PC-9 (cell line): ENCODE measurements around the gene IL5. TPM values are rescaled to one million over a fixed set of nuclear protein-coding genes. Genes with fewer than 3 reads are reported as not detected.

Source experiments
- Bru-seq: library from RNA; stranded (reverse); fragments of 400-500 nt; gene quantifications from one replicate; lab custom pipeline; 2021; lab: Mats Ljungman, UMichigan
- BruChase-seq, 2 experiments: library from RNA; stranded (reverse); fragments of 400-500 nt; gene quantifications; one replicate each; lab custom pipeline; 2021; lab: Mats Ljungman, UMichigan
- BruUV-seq: library from RNA; stranded (reverse); fragments of 400-500 nt; replicated peaks from 2 replicates; lab custom pipeline; 2021; lab: Mats Ljungman, UMichigan
- CTCF ChIA-PET: fragments of 300-600 bp; sonication (Branson Sonifier 250); formaldehyde crosslinking; loops from one replicate; lab custom pipeline; 2022; ENCODE audit warnings: antibody characterized with exemption; lab: Charles Lee
- POLR2A ChIA-PET: fragments of 300-600 bp; sonication (Branson Sonifier 250); formaldehyde crosslinking; loops from one replicate; lab custom pipeline; 2022; ENCODE audit warnings: antibody characterized with exemption; ENCODE audit not compliant: unreplicated experiment; lab: Charles Lee
- DNase-seq, 2 experiments: peaks; one replicate each; pipeline versions ENCODE4 v3.0.0 to v3.0.0-alpha.2; 2015 to 2022; ENCODE audit warnings: mixed read lengths in 1 of 2
- H2AFZ ChIP-seq: fragments of 200-600 bp; sonication (generic); 2 replicates; pipeline ENCODE4 v1.8.1; 2017; ENCODE audit warnings: antibody characterized with exemption
- H3F3A ChIP-seq: fragments of 200-600 bp; sonication (generic); 2 replicates; pipeline ENCODE4 v1.8.1; 2017; ENCODE audit warnings: antibody characterized with exemption, mild to moderate bottlenecking, low read depth; ENCODE audit not compliant: insufficient read depth
- H3K27ac ChIP-seq: fragments of 200-600 bp; sonication (generic); 2 replicates; pipeline ENCODE4 v1.6.1; 2016; ENCODE audit warnings: mixed run types
- H3K27me3 ChIP-seq: fragments of 200-600 bp; sonication (generic); 2 replicates; pipeline ENCODE4 v1.6.1; 2016; ENCODE audit warnings: low read depth, mixed run types; ENCODE audit not compliant: insufficient read depth
- H3K36me3 ChIP-seq: fragments of 200-600 bp; sonication (generic); 2 replicates; pipeline ENCODE4 v1.6.1; 2016; ENCODE audit warnings: low read depth, mixed run types
- H3K4me1 ChIP-seq: fragments of 200-600 bp; sonication (generic); replicated peaks from 2 replicates; pipeline ENCODE4 v1.6.1; 2016; ENCODE audit warnings: mixed run types; ENCODE audit not compliant: insufficient read depth
- H3K4me2 ChIP-seq: fragments of 200-600 bp; sonication (generic); 2 replicates; pipeline ENCODE4 v1.6.1; 2017; ENCODE audit warnings: mixed run types
- H3K4me3 ChIP-seq: fragments of 200-600 bp; sonication (generic); 2 replicates; pipeline ENCODE4 v1.6.1; 2016; ENCODE audit warnings: mixed run types
- H3K79me2 ChIP-seq: fragments of 200-600 bp; sonication (generic); 2 replicates; pipeline ENCODE4 v1.6.1; 2017; ENCODE audit warnings: low read depth, mixed run types
- H3K9me2 ChIP-seq: fragments of 200-600 bp; sonication (generic); 2 replicates; pipeline ENCODE4 v1.8.1; 2017; ENCODE audit warnings: mild to moderate bottlenecking; ENCODE audit not compliant: insufficient read depth
- H3K9me3 ChIP-seq: fragments of 200-600 bp; sonication (generic); 2 replicates; pipeline ENCODE4 v1.8.1; 2016; ENCODE audit warnings: low read depth; ENCODE audit not compliant: insufficient read depth
- H4K20me1 ChIP-seq: fragments of 200-600 bp; sonication (generic); 2 replicates; pipeline ENCODE4 v1.8.1; 2017; ENCODE audit not compliant: insufficient read depth
- EZH2 ChIP-seq: fragments of 200-600 bp; sonication (generic); IDR thresholded peaks from 2 replicates; pipeline ENCODE4 v1.8.0; 2017; ENCODE audit warnings: antibody characterized with exemption, low read depth
- intact Hi-C: fragments of 100-400 bp; cut with micrococcal nuclease; formaldehyde crosslinking; loops from one replicate; pipeline ENCODE4 v1.10.0; 2022; ENCODE audit not compliant: unreplicated experiment
- long read RNA-seq: library from polyadenylated mRNA; stranded (forward); transcript quantifications from one replicate; pipeline ENCODE4 v2.0.0, GENCODE V29; 2022
- total RNA-seq: library from RNA; stranded (reverse); gene quantifications from 2 replicates; pipeline ENCODE4 v1.2.3, GENCODE V29; 2021
- TF ChIP-seq, protein P1 (sequence below): fragments of 200-600 bp; sonication (generic); conservative IDR thresholded peaks from 2 replicates; pipeline ENCODE4 v1.6.1; 2017; ENCODE audit warnings: mixed run types, antibody characterized with exemption, mild to moderate bottlenecking, moderate library complexity

IL5 gene
- total RNA-seq, result not detected in 2 replicates
- Bru-seq, nascent RNA, result not detected
- not detected for BruChase-seq, experiment 1, labeled RNA remaining after a 2-hour chase
- BruChase-seq, experiment 2, labeled RNA remaining after a 6-hour chase, result not detected
- long read RNA-seq, result 0 reads

DNA sequence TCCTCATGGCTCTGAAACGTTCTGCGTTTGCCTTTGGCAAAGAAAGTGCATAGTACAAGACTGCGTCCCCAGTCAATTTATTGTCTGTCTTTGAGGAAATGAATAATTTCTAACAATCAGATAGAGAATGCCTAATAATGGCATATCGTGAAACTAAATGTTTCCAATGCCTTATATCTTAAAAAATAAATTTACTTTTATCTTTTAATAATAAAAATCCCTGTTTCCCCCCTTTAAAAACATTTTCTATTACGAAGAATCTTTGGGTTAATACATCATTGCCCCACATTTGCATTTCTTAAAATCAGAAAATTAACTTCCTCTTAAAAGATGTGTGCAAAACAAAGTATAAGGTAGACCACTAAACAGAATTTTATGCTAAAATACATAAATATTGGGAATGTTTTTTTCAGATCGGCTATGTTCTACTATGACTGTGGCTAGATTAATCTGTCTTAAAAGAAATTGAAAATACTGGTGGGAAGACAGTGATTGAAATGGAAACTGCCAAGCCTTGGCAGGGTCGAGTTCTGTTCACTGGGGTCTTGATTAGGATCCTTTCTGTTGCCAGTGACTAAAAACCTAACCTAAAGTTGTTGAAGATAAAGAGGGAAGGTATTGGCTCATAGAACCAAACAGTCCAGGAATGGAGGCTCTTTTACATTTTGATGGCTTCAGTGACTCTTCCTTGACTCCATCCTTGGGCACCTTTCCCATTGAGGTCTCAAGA is at the start of gene IL5:
TSS of gene IL5 (minus strand) at position 51 of the 730 bp plus-strand sequence. CDS start at position 7, 44 bp downstream.
- no peaks in the 10 kb centered on the region for H3K4me1 ChIP-seq
- TF ChIP-seq EZH2, result no peak
- TF ChIP-seq, protein P1, sequence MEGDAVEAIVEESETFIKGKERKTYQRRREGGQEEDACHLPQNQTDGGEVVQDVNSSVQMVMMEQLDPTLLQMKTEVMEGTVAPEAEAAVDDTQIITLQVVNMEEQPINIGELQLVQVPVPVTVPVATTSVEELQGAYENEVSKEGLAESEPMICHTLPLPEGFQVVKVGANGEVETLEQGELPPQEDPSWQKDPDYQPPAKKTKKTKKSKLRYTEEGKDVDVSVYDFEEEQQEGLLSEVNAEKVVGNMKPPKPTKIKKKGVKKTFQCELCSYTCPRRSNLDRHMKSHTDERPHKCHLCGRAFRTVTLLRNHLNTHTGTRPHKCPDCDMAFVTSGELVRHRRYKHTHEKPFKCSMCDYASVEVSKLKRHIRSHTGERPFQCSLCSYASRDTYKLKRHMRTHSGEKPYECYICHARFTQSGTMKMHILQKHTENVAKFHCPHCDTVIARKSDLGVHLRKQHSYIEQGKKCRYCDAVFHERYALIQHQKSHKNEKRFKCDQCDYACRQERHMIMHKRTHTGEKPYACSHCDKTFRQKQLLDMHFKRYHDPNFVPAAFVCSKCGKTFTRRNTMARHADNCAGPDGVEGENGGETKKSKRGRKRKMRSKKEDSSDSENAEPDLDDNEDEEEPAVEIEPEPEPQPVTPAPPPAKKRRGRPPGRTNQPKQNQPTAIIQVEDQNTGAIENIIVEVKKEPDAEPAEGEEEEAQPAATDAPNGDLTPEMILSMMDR, result no peak
- intact Hi-C loops, result no loop called here
- H3K36me3 ChIP-seq, result no peaks in the 10 kb centered on the region
- BruUV-seq, result no TSS peak
- no peak within 1 kb of the TSS for H2AFZ ChIP-seq
- DNase-seq, result no peak
- H3K4me2 ChIP-seq, result no peak within 1 kb of the TSS
- H4K20me1 ChIP-seq, result no peaks in the 10 kb centered on the region
- H3F3A ChIP-seq, result no peaks in the 10 kb centered on the region
- no peak within 1 kb of the TSS for H3K4me3 ChIP-seq
- no peaks in the 10 kb centered on the region for H3K9me3 ChIP-seq
- no peak within 1 kb of the TSS for H3K27ac ChIP-seq
- H3K79me2 ChIP-seq, result no peaks in the 10 kb centered on the region
- CTCF ChIA-PET, result no interaction called here
- POLR2A ChIA-PET, result no interaction called here
- H3K9me2 ChIP-seq, result no peaks in the 10 kb centered on the region
- H3K27me3 ChIP-seq, result no peaks in the 10 kb centered on the region

DNA sequence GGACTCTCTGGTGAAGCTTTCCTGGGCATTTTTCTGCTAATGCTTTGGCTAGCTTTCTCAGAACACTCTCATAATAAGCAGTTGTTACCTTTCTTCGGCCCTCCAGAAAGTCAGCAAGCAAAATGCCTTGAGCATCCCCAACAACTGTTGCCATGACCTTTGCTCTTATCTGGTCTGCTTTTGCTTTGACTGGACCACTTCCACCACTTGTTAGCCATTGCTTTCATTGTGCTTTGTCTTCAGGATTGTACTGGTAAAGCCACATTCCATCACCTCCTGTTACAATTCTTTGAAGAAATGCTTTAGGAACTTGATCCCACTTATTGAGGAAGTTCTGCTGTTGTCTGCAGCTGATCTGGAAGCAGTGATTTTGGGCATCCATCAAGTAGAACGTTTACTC is 49.2 kb upstream of the IL5 start:
- H3K36me3 ChIP-seq, result peaks cover 40% of the 10 kb centered on the region
- intact Hi-C loops, result no loop called here
- H2AFZ ChIP-seq, result no peak overlapping the region
- no peaks in the 10 kb centered on the region for H3K9me2 ChIP-seq
- H3K79me2 ChIP-seq, result no peaks in the 10 kb centered on the region
- no peaks in the 10 kb centered on the region for H3K9me3 ChIP-seq
- BruUV-seq, result no TSS peak
- H4K20me1 ChIP-seq, result no peaks in the 10 kb centered on the region
- TF ChIP-seq EZH2, result no peak
- TF ChIP-seq, protein P1, result no peak
- no peaks in the 10 kb centered on the region for H3F3A ChIP-seq
- no peak overlapping the region for H3K27ac ChIP-seq
- CTCF ChIA-PET, result interaction anchor here (0.7 kb wide), 1 partner anchor 825 kb away, joined by 3 read pairs; no protein-coding TSS in a partner anchor
- POLR2A ChIA-PET, result no interaction called here
- H3K27me3 ChIP-seq, result no peaks in the 10 kb centered on the region
- no peak overlapping the region for H3K4me3 ChIP-seq
- H3K4me2 ChIP-seq, result no peak overlapping the region
- H3K4me1 ChIP-seq, result no peaks in the 10 kb centered on the region
- no peak for DNase-seq

DNA sequence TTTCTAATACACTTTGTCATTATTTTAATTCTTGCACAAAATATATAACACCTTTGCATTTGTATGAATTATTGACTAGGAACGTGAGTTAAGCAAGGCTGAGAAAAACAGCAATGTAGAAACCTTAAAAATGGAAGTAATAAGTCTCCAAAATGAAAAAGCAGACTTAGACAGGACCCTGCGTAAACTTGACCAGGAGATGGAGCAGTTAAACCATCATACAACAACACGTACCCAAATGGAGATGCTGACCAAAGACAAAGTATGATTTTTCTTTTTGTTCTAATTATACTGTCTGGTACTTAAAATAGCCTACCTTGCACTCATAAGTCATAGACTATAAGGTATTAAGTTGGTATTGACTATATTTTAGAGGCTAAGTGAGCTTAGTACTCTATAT is 47.8 kb upstream of the IL5 start:
- TF ChIP-seq, protein P1, result no peak
- no peaks in the 10 kb centered on the region for H3K27me3 ChIP-seq
- BruUV-seq, result no TSS peak
- POLR2A ChIA-PET, result no interaction called here
- no peaks in the 10 kb centered on the region for H3K4me1 ChIP-seq
- no peak overlapping the region for H2AFZ ChIP-seq
- H3K36me3 ChIP-seq, result peaks cover 43% of the 10 kb centered on the region
- DNase-seq, result no peak
- no peaks in the 10 kb centered on the region for H3K79me2 ChIP-seq
- H3K4me3 ChIP-seq, result no peak overlapping the region
- CTCF ChIA-PET, result no interaction called here
- no peaks in the 10 kb centered on the region for H4K20me1 ChIP-seq
- no peak overlapping the region for H3K4me2 ChIP-seq
- H3F3A ChIP-seq, result no peaks in the 10 kb centered on the region
- intact Hi-C loops, result loop anchor here (1.0 kb wide), 1 partner anchor 229 kb away; no protein-coding TSS in a partner anchor
- H3K9me2 ChIP-seq, result no peaks in the 10 kb centered on the region
- H3K27ac ChIP-seq, result no peak overlapping the region
- no peaks in the 10 kb centered on the region for H3K9me3 ChIP-seq
